ENCODE measurements around the gene SPTBN1. TPM values are rescaled to one million over a fixed set of nuclear protein-coding genes. Genes with fewer than 3 reads are reported as not detected.

The SPTBN1 gene
- total and polyA plus RNA-seq, 9 of the 15 experiments (the other 6 are each of a cell fraction or from before 2014, with no cell fraction given), result 8.9 to 66.8 (median 31.4) TPM

DNA sequence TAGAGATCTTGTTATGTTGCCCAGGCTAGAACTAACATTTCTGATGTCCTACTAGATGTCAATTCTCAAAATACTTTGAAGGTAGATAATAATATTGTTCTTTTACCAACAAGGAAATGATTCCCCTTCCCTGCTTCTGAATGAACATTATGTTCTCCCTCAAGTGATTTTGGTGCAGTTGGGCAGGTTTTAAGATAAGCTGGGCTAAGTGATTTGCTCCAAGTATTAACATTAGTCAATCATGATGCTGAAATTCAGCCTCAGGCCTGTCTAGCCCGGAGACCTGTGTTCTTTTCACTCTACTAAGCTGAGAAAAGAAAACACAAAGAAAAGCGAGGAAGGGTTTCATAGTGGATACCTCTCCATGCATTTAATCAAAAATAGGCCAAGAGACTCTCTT is 38.5 kb upstream of the SPTBN1 start:
- POLR2A ChIA-PET, result interaction anchor here (0.7 kb wide), 1 partner anchor 62 kb away, joined by 3 read pairs; no protein-coding TSS in a partner anchor
- Histone ChIP-seq H3K4me3 (no peak overlapping the region), H3K9me1 (ENCODE audit: control insufficient read depth, insufficient read depth, low read length) (no peaks in the 10 kb centered on the region), H3K9ac (ENCODE audit: insufficient read depth in 1 of 2, low read depth in 2 of 2, low read length in 2 of 2) (no peak overlapping the region), H2AFZ (ENCODE audit: low read depth, low read length) (no peak overlapping the region), H3K79me2 (ENCODE audit: control insufficient read depth, insufficient read depth, low read length) (no peaks in the 10 kb centered on the region), H3K4me2 (ENCODE audit: insufficient read depth, low read length) (no peak overlapping the region), H3K27ac (ENCODE audit: extremely low read depth, low read depth, low read length) (no peak overlapping the region), H3K4me1 (replicated peaks in 1 of 2; ENCODE audit: control insufficient read depth in 2 of 2, insufficient read depth in 2 of 2, low read length in 2 of 2) (peaks cover 0 to 10% of the 10 kb centered on the region in 2 experiments; a peak in 2 of 5 replicates), H4K20me1 (replicated peaks; ENCODE audit: control insufficient read depth, insufficient read depth, low read length) (no peaks in the 10 kb centered on the region), H3K27me3 (ENCODE audit: control insufficient read depth in 2 of 2, insufficient read depth in 2 of 2, low read length in 2 of 2) (no peaks in the 10 kb centered on the region), H3K9me3 (replicated peaks; ENCODE audit: control insufficient read depth, insufficient read depth, low read depth, low read length) (no peaks in the 10 kb centered on the region), H3K36me3 (ENCODE audit: control insufficient read depth, insufficient read depth, low read length) (no peaks in the 10 kb centered on the region)
- CTCF ChIA-PET (ENCODE audit: low intra/inter-chr PET ratio), result no interaction called here
- no peak for FAIRE-seq
- ATAC-seq, result no peak
- in situ Hi-C loops (cut with MboI) (no loop called here), intact Hi-C loops (cut with micrococcal nuclease) (no loop called here)
- BruUV-seq (replicated peaks), result no TSS peak
- no peak for TF ChIP-seq CBX5 (IDR thresholded peaks at IDR 0.05; ENCODE audit: borderline replicate concordance, low read depth)
- no peak for TF ChIP-seq SLC30A9 (CRISPR knock-in tag; IDR thresholded peaks at IDR 0.05)
- TF ChIP-seq DIDO1 (tag; IDR thresholded peaks at IDR 0.05; ENCODE audit: low read depth), result no peak
- TF ChIP-seq HDAC2 (IDR thresholded peaks at IDR 0.05), result no peak
- no peak for TF ChIP-seq ZNF584 (CRISPR knock-in tag; IDR thresholded peaks at IDR 0.05; ENCODE audit: low read depth)
- TF ChIP-seq, protein P1, sequence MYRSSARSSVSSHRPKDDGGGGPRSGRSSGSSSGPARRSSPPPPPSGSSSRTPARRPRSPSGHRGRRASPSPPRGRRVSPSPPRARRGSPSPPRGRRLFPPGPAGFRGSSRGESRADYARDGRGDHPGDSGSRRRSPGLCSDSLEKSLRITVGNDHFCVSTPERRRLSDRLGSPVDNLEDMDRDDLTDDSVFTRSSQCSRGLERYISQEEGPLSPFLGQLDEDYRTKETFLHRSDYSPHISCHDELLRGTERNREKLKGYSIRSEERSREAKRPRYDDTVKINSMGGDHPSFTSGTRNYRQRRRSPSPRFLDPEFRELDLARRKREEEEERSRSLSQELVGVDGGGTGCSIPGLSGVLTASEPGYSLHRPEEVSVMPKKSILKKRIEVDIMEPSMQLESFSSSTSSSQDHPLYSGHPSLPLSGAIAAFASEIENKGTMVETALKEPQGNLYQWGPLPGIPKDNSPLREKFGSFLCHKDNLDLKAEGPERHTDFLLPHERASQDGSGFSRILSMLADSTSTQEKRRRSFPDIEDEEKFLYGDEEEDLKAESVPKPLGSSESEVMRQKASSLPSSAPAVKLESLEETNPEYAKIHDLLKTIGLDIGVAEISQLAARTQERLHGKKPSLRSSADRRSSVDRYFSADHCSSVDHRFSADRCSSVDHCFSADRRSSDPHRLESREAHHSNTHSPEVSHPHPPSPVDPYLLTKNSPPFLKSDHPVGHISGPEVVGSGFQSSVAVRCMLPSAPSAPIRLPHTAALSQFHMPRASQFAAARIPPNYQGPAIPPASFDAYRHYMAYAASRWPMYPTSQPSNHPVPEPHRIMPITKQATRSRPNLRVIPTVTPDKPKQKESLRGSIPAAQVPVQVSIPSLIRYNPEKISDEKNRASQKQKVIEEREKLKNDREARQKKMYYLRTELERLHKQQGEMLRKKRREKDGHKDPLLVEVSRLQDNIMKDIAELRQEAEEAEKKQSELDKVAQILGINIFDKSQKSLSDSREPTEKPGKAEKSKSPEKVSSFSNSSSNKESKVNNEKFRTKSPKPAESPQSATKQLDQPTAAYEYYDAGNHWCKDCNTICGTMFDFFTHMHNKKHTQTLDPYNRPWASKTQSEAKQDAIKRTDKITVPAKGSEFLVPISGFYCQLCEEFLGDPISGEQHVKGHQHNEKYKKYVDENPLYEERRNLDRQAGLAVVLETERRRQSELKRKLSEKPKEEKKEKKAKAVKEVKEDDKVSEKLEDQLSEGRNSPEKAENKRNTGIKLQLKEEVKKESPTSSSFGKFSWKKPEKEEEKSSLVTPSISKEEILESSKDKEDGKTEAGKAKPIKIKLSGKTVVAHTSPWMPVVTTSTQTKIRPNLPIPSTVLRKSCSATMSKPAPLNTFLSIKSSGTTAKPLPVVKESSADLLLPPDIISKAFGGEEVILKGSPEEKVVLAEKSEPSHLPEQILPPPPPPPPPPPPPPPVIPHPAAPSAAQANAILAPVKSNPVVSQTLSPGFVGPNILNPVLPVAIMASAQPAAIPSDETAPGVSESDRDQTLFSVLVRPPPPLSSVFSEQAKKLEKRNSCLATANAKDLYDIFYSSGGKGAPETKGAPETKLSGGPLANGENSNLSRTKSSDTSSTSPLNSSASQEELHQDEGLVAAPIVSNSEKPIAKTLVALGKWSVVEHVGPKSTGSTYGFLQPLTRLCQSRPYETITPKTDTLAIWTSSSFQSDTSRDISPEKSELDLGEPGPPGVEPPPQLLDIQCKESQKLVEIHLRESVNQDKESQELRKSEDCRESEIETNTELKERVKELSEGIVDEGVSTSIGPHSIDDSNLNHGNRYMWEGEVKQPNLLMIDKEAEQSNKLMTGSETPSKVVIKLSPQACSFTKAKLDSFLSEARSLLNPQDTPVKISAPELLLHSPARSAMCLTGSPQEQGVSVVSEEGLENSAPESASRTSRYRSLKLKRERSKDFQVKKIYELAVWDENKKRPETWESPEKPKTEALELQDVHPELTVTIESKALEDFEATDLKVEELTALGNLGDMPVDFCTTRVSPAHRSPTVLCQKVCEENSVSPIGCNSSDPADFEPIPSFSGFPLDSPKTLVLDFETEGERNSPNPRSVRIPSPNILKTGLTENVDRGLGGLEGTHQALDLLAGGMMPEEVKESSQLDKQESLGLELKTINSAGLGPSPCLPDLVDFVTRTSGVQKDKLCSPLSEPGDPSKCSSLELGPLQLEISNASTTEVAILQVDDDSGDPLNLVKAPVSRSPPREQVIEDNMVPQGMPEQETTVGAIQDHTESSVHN (IDR thresholded peaks at IDR 0.05; ENCODE audit: borderline replicate concordance in 1 of 2, low read depth in 1 of 2), result no peak
- no peak for TF ChIP-seq NFXL1 (CRISPR knock-in tag; IDR thresholded peaks at IDR 0.05)
- TF ChIP-seq ZNF212 (CRISPR knock-in tag; IDR thresholded peaks at IDR 0.05), result no peak
- TF ChIP-seq MCM7 (IDR thresholded peaks at IDR 0.05), result no peak
- no peak for TF ChIP-seq ARNT (IDR thresholded peaks at IDR 0.05)
- TF ChIP-seq, protein P2, sequence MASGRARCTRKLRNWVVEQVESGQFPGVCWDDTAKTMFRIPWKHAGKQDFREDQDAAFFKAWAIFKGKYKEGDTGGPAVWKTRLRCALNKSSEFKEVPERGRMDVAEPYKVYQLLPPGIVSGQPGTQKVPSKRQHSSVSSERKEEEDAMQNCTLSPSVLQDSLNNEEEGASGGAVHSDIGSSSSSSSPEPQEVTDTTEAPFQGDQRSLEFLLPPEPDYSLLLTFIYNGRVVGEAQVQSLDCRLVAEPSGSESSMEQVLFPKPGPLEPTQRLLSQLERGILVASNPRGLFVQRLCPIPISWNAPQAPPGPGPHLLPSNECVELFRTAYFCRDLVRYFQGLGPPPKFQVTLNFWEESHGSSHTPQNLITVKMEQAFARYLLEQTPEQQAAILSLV (tag; IDR thresholded peaks at IDR 0.05), result no peak
- TF ChIP-seq CEBPG (CRISPR knock-in tag; IDR thresholded peaks at IDR 0.05), result no peak
- TF ChIP-seq CEBPG (tag; conservative IDR thresholded peaks at IDR 0.05 in 1 of 2, IDR thresholded peaks at IDR 0.05 in 1 of 2), result no peak
- 4% methylated on average over 2 of the region's 2 CpGs for WGBS (ENCODE audit: insufficient coverage, low coverage, missing lambda C conversion rate)
- no peak for DNase-seq (ENCODE audit: extremely low read depth in 1 of 4, low spot score in 3 of 4)

Data from K562 (cell line).